ENCODE measurements around the gene TRIM17. TPM values are rescaled to one million over a fixed set of nuclear protein-coding genes. Genes with fewer than 3 reads are reported as not detected.

Gene TRIM17
- polyA plus RNA-seq, 3 donors, result not detected

GRCh38 chr1:228463559-228464455, 47.1 kb upstream of the TRIM17 start:
- peaks cover 26% of the 10 kb centered on the region for H3K4me1 Mint-ChIP-seq
- Histone ChIP-seq H3K9ac (ENCODE audit: insufficient read depth, low read length, poor library complexity, severe bottlenecking) (no peak overlapping the region), H3K4me1 (ENCODE audit: control insufficient read depth in 1 of 2, insufficient read depth in 2 of 2, low read length in 2 of 2) (peaks cover 26 to 27% of the 10 kb centered on the region in 2 donors), H3K79me2 (ENCODE audit: insufficient read depth, low read length) (no peaks in the 10 kb centered on the region), H2AFZ (ENCODE audit: insufficient read depth, low read depth, low read length, poor library complexity, severe bottlenecking) (peak overlapping the region; percentile 40), H3K4me3 (replicated peaks in 1 of 3; ENCODE audit: low read depth in 2 of 3, low read length in 3 of 3) (peak overlapping the region in 1 of 3 experiments; percentile 50), H3K27me3 (ENCODE audit: control insufficient read depth in 2 of 2, insufficient read depth in 2 of 2, low read length in 2 of 2) (peaks cover 75 to 88% of the 10 kb centered on the region in 2 donors), H4K20me1 (ENCODE audit: insufficient read depth, low read length) (no peaks in the 10 kb centered on the region), H3K27ac (ENCODE audit: low read depth in 1 of 2, low read length in 2 of 2) (no peak overlapping the region), H3K9me3 (replicated peaks in 1 of 2; ENCODE audit: control insufficient read depth in 1 of 2, insufficient read depth in 1 of 2, low read length in 2 of 2) (peaks cover 7 to 26% of the 10 kb centered on the region in 2 donors), H3K36me3 (replicated peaks in 1 of 2; ENCODE audit: control insufficient read depth in 1 of 2, insufficient read depth in 2 of 2, low read length in 2 of 2) (no peaks in the 10 kb centered on the region), H3K4me2 (replicated peaks; ENCODE audit: extremely low read depth, low read length, poor library complexity, severe bottlenecking) (peak overlapping the region; percentile 19)
- no peak overlapping the region for H3K27ac Mint-ChIP-seq
- H3K27me3 Mint-ChIP-seq (ENCODE audit: low read depth in 3 of 3), result peaks cover 85 to 95% (median 90%) of the 10 kb centered on the region in 3 donors
- TF ChIP-seq CTCF (IDR thresholded peaks at IDR 0.05), result no peak
- H3K4me3 Mint-ChIP-seq, result peak overlapping the region; percentile 34 to 92
- WGBS (ENCODE audit: insufficient coverage), result 3% methylated on average over 36 of the region's 56 CpGs
- H3K36me3 Mint-ChIP-seq, result peaks cover 6 to 12% of the 10 kb centered on the region in 2 donors
- peak in 1 of 3 donors; percentile 34 for DNase-seq
- intact Hi-C loops (cut with micrococcal nuclease), result no loop called here
- H3K9me3 Mint-ChIP-seq, result peaks cover 4 to 23% (median 15%) of the 10 kb centered on the region in 7 donors

GRCh38 chr1:228463009-228463558, 46.4 kb upstream of the TRIM17 start:
- Histone ChIP-seq H3K79me2 (ENCODE audit: insufficient read depth, low read length) (no peaks in the 10 kb centered on the region), H2AFZ (ENCODE audit: insufficient read depth, low read depth, low read length, poor library complexity, severe bottlenecking) (peak overlapping the region; percentile 40), H3K9me3 (replicated peaks in 1 of 2; ENCODE audit: control insufficient read depth in 1 of 2, insufficient read depth in 1 of 2, low read length in 2 of 2) (peaks cover 7 to 26% of the 10 kb centered on the region in 2 donors), H3K4me1 (ENCODE audit: control insufficient read depth in 1 of 2, insufficient read depth in 2 of 2, low read length in 2 of 2) (peaks cover 33 to 35% of the 10 kb centered on the region in 2 donors), H4K20me1 (ENCODE audit: insufficient read depth, low read length) (no peaks in the 10 kb centered on the region), H3K4me3 (replicated peaks in 1 of 3; ENCODE audit: low read depth in 2 of 3, low read length in 3 of 3) (no peak overlapping the region), H3K36me3 (replicated peaks in 1 of 2; ENCODE audit: control insufficient read depth in 1 of 2, insufficient read depth in 2 of 2, low read length in 2 of 2) (no peaks in the 10 kb centered on the region), H3K9ac (ENCODE audit: insufficient read depth, low read length, poor library complexity, severe bottlenecking) (no peak overlapping the region), H3K27me3 (ENCODE audit: control insufficient read depth in 2 of 2, insufficient read depth in 2 of 2, low read length in 2 of 2) (peaks cover 68 to 83% of the 10 kb centered on the region in 2 donors), H3K27ac (ENCODE audit: low read depth in 1 of 2, low read length in 2 of 2) (no peak overlapping the region), H3K4me2 (replicated peaks; ENCODE audit: extremely low read depth, low read length, poor library complexity, severe bottlenecking) (no peak overlapping the region)
- H3K9me3 Mint-ChIP-seq, result peaks cover 4 to 23% (median 17%) of the 10 kb centered on the region in 7 donors
- WGBS (ENCODE audit: insufficient coverage), result 78% methylated on average over 3 of the region's 7 CpGs
- intact Hi-C loops (cut with micrococcal nuclease), result no loop called here
- peaks cover 78 to 94% (median 87%) of the 10 kb centered on the region in 3 donors for H3K27me3 Mint-ChIP-seq (ENCODE audit: low read depth in 3 of 3)
- DNase-seq, result no peak
- H3K4me1 Mint-ChIP-seq, result peaks cover 32% of the 10 kb centered on the region
- peak overlapping the region in 1 of 2 donors; percentile 92 for H3K4me3 Mint-ChIP-seq
- TF ChIP-seq CTCF (IDR thresholded peaks at IDR 0.05), result no peak
- H3K27ac Mint-ChIP-seq, result no peak overlapping the region
- peaks cover 6 to 12% of the 10 kb centered on the region in 2 donors for H3K36me3 Mint-ChIP-seq
